Right ventricle myocardium superior (tissue), 1 donor: ENCODE measurements around the gene SLC17A1. TPM values are rescaled to one million over a fixed set of nuclear protein-coding genes. Genes with fewer than 3 reads are reported as not detected.
"Not testable (repeated sequence)": the region's sequence is repeated elsewhere in the genome, so short reads cannot be mapped to it uniquely, and the experiment has no call there.

Source experiments
- ATAC-seq: fragments of 200-7000 bp; cut with Tn5 transposase; one replicate; pipeline ENCODE4 v1.9.1; 2020; ENCODE audit warnings: mild to moderate bottlenecking; ENCODE audit not compliant: poor library complexity
- DNase-seq: peaks from one replicate; pipeline ENCODE4 v3.0.0-alpha.2; 2020
- intact Hi-C: fragments of 100-400 bp; cut with DNase I; formaldehyde crosslinking; loops from one replicate; pipeline ENCODE4 v1.11.2; 2022
- total RNA-seq: library from RNA; stranded (reverse); fragmentation: NEBNext Ultra II Directional; extraction: Animal tissue kit (Norgen Biotek cat#: 25700); gene quantifications from one replicate; pipeline ENCODE4 v1.2.1, GENCODE V29; 2021
- donor health status: DM: no; HTN: yes; CAD: no; lungs with severe emphysema.

Gene SLC17A1
- total RNA-seq, 1 donor from 2014 or later: not detected

- intact Hi-C loops: no loop called here
- ATAC-seq (no peak), DNase-seq (no peak)
Measured at GRCh38 chr6:25777856-25778649, 53.8 kb downstream of the SLC17A1 start.

DNA sequence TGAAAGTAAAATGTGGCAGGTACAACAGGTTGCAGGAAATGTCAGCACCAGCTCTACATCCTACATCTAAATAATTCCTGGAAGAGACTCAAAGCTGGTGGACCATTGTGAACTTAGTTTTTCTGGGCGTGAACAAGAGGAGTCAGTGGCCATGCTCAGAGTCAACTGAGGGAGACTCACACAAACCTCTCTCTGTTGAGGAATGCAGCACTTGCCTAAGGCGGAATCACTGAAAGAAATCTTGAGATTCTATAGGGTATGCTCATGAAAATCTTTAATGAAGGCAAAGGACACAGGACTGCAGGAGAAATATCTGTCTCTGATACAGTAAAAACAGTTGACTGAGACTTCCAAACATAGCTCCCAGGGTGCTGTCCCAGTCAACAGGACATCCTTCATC, 54.8 kb downstream of the SLC17A1 start:
- no peak for ATAC-seq
- DNase-seq: no peak
- intact Hi-C loops: no loop called here

DNA sequence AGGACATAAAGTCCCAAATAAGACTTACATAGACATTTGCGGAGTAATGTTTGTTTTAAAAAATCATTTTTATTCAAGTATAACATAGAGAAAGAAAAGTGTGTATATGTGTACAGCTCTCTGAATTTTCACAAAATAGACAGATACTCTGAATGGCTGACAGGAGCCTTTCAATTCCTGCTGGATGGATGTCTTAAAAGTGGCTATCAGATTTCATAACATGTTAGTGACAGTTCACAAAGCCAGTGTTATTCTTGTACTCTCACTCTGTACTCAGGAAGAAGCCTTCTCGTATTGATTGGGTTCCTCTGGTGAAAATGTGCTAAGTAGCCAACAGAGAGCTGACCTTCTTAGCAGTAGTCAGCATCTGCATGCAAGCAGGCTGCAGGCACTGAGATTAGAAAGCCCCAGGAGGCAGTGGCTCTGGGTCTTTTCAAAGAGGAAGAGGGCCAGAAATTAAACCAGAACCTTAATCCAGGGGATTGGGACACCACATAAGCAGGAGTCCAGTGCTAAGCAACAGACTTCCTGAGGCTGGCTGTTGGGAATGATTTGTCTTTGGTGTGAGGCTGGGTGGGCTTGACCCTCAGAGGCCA, 57.6 kb downstream of the SLC17A1 start:
- ATAC-seq (no peak), DNase-seq (no peak)
- intact Hi-C loops: no loop called here

- intact Hi-C loops: no loop called here
- no peak for DNase-seq
- ATAC-seq: no peak
Measured at GRCh38 chr6:25769983-25770382, 61.9 kb downstream of the SLC17A1 start.

- DNase-seq (no peak), ATAC-seq (no peak)
- intact Hi-C loops: no loop called here
Measured at GRCh38 chr6:25768566-25768965, 63.3 kb downstream of the SLC17A1 start.

GRCh38 chr6:25764611-25765010, 67.2 kb downstream of the SLC17A1 start:
- no peak for ATAC-seq

GRCh38 chr6:25757936-25758642, 73.8 kb downstream of the SLC17A1 start:
- intact Hi-C loops: no loop called here
- no peak for ATAC-seq
- no peak for DNase-seq

More at GRCh38 chr6:25764611-25765010, 67.2 kb downstream of the SLC17A1 start:
- intact Hi-C loops: no loop called here
- no peak for DNase-seq

GRCh38 chr6:25756382-25757363, 75.2 kb downstream of the SLC17A1 start:
- intact Hi-C loops: no loop called here
- ATAC-seq: no peak

GRCh38 chr6:25755483-25755882, 76.4 kb downstream of the SLC17A1 start:
- intact Hi-C loops: no loop called here
- DNase-seq (no peak), ATAC-seq (no peak)

More at GRCh38 chr6:25756382-25757363, 75.2 kb downstream of the SLC17A1 start:
- DNase-seq: no peak

DNA sequence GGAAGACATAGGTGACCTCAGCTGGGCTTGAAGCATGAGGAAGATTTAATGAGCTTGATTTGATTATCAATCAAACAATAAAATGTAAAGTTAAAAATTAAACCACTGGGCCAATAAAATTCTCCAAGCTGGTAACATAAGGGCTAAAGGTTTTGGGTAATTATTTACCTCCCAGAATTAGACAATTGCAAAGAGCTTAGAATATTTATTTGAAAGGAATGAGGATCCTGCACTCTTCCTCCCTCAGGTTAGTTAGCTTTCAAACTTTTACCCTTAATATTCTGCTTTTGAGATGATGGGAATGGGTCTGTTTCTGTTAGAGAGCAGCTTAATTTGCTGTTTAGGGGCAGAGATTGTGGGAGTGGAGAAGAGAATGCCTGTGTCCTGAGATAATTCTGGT, 77.3 kb downstream of the SLC17A1 start, which contains the start of gene SLC17A4:
TSS of gene SLC17A4 (plus strand) at position 208 of the 400 bp plus-strand sequence. CDS start 7,221 bp downstream, outside the sequence.
- ATAC-seq (no peak), DNase-seq (no peak)
- intact Hi-C loops: no loop called here

- intact Hi-C loops: no loop called here
Measured at GRCh38 chr6:25753079-25753478, 78.8 kb downstream of the SLC17A1 start.

GRCh38 chr6:25750906-25751305, 80.9 kb downstream of the SLC17A1 start:
- DNase-seq (no peak), ATAC-seq (no peak)
- intact Hi-C loops: no loop called here

More at GRCh38 chr6:25753079-25753478, 78.8 kb downstream of the SLC17A1 start:
- DNase-seq (no peak), ATAC-seq (no peak)

DNA sequence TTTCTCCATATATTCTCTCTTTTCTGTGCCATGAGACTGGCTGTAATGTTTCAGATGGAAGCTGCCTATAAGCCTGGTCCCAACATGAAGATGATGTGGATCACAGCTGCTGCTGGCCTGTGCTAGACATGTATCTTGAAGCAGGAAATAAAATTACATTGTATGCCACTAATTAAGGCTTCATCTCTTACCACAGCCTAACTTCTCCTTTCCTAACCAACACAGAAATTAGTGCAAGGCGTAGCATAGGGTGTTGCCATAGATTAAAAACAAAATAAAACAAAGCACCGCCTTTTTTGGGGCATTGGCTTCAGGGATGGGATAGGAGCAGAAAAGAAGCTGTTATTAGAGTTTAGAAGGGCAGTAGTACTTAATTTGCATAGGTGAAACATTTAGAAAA, 82.0 kb downstream of the SLC17A1 start:
- intact Hi-C loops: no loop called here
- ATAC-seq: no peak
- no peak for DNase-seq

GRCh38 chr6:25748601-25749517, 83.0 kb downstream of the SLC17A1 start:
- ATAC-seq, DNase-seq, intact Hi-C loops: not testable (repeated sequence)

DNA sequence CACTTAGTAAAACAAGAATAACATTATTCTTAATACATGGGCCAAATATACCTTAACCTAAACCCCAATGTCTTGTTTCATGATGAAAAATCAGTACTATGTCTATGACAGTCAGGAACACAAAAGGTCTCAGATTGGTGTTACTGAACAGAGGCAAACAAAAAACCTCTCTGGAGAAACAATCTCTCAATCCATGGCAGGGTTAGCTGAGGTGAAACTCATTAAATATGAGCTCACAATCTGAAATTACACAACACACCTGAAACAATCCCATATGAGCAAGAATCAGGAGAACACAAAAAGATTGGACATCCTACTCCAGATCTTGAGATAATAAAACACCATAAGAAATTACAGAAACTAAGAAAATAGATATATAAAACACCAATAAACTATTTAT, 83.8 kb downstream of the SLC17A1 start:
- ATAC-seq: no peak
- intact Hi-C loops: no loop called here
- DNase-seq: no peak

DNA sequence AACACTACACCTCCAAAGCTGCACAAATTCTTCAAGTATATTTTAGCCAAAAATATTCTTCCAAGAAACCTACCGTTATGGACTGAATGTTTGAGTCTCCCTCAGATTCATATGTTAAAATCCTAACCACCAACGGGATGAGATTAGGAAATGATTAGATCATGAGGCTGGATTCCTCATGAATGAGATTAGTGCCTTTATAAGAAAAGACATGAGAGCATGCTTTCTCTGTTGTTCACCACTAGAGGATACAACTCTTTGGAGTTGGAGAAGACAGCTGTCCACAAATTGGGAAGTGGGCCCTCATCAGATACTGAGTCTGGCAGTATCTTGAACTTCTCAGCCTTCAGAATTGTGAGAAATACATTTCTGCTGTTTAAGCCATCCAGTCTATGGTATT, 84.4 kb downstream of the SLC17A1 start:
- DNase-seq (no peak), ATAC-seq (no peak)
- intact Hi-C loops: no loop called here

DNA sequence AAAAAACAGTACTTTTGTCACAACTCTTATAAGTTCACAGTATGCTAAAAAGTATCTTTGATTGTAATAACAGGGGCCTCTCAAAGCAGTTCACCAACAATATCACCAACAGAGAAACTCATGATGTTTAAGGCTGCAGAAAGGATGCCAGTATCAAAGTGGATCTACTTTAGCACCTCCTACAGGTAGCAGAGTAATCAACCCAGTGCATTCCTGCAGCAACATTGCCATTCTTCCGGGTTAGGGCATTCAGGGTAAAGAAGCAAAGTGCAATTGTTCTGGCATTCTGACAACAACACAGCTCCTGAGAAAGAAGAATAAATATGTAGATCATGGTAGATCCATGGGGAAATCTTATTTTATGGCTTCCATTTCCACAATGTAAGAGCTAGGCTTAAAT, 84.9 kb downstream of the SLC17A1 start:
- intact Hi-C loops: no loop called here
- ATAC-seq: no peak

More for the DNA sequence above, 84.9 kb downstream of the SLC17A1 start:
- DNase-seq: no peak
